NT2/D1 (cell line): ENCODE data around the gene MPG.

Experiments
- DNase-seq: peaks from one replicate; pipeline ENCODE4 v3.0.0-alpha.2; 2011; ENCODE audit warnings: low read depth, low spot score
- H3K27me3 ChIP-seq: 2 replicates; pipeline ENCODE4 v1.6.0; 2011; ENCODE audit warnings: mild to moderate bottlenecking; ENCODE audit not compliant: insufficient read length, insufficient read depth
- H3K36me3 ChIP-seq: 2 replicates; pipeline ENCODE4 v1.6.1; 2011; ENCODE audit warnings: mild to moderate bottlenecking, low read length, mixed read lengths; ENCODE audit not compliant: insufficient read depth, insufficient read length
- H3K4me1 ChIP-seq: 2 replicates; pipeline ENCODE4 v1.5.1; 2011; ENCODE audit not compliant: insufficient read depth, insufficient read length
- H3K4me3 ChIP-seq: 2 replicates; pipeline ENCODE4 v1.5.1; 2011; ENCODE audit warnings: low read depth; ENCODE audit not compliant: insufficient read length
- H3K9ac ChIP-seq: 2 replicates; pipeline ENCODE4 v1.6.0; 2011; ENCODE audit warnings: low read depth; ENCODE audit not compliant: insufficient read length
- H3K9me3 ChIP-seq: 2 replicates; pipeline ENCODE4 v1.5.1; 2011; ENCODE audit warnings: mild to moderate bottlenecking, low read length; ENCODE audit not compliant: insufficient read depth
- SUZ12 ChIP-seq: IDR thresholded peaks from 2 replicates; pipeline ENCODE4 v1.6.1; 2011; ENCODE audit not compliant: insufficient read length, insufficient read depth; ENCODE audit errors: extremely low read depth
- YY1 ChIP-seq: IDR thresholded peaks from 2 replicates; pipeline ENCODE4 v1.6.1; 2011; ENCODE audit not compliant: insufficient read length, insufficient read depth
- ZNF274 ChIP-seq: IDR thresholded peaks from 2 replicates; pipeline ENCODE4 v1.6.1; 2011; ENCODE audit warnings: mild to moderate bottlenecking, low read depth, low read length

MPG gene

GRCh38 chr16:84718-85406 is 6.8 kb downstream of the MPG start:
- H3K27me3 ChIP-seq: no peaks in the 10 kb centered on the region
- TF ChIP-seq ZNF274: no peak
- TF ChIP-seq SUZ12: no peak
- TF ChIP-seq YY1: no peak
- no peak overlapping the region for H3K9ac ChIP-seq
- H3K36me3 ChIP-seq: peaks cover 82% of the 10 kb centered on the region
- H3K4me1 ChIP-seq: peaks cover 12% of the 10 kb centered on the region
- DNase-seq: no peak
- H3K9me3 ChIP-seq: no peaks in the 10 kb centered on the region
- H3K4me3 ChIP-seq: no peak overlapping the region

DNA sequence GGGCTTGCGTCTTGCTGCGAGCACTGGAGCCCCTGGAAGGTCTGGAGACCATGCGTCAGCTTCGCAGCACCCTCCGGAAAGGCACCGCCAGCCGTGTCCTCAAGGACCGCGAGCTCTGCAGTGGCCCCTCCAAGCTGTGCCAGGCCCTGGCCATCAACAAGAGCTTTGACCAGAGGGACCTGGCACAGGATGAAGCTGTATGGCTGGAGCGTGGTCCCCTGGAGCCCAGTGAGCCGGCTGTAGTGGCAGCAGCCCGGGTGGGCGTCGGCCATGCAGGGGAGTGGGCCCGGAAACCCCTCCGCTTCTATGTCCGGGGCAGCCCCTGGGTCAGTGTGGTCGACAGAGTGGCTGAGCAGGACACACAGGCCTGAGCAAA is 7.4 kb downstream of the MPG start:
- DNase-seq: no peak
- Histone ChIP-seq H3K4me1 (peaks cover 16% of the 10 kb centered on the region), H3K4me3 (no peak overlapping the region), H3K9me3 (no peaks in the 10 kb centered on the region), H3K36me3 (peaks cover 82% of the 10 kb centered on the region), H3K27me3 (no peaks in the 10 kb centered on the region), H3K9ac (no peak overlapping the region)
- TF ChIP-seq ZNF274 (no peak), YY1 (no peak), SUZ12 (no peak)

- H3K9me3 ChIP-seq: no peaks in the 10 kb centered on the region
- H3K27me3 ChIP-seq: no peaks in the 10 kb centered on the region
- no peak for DNase-seq
- peaks cover 16% of the 10 kb centered on the region for H3K4me1 ChIP-seq
- no peak for TF ChIP-seq SUZ12
- no peak for TF ChIP-seq YY1
- no peak for TF ChIP-seq ZNF274
- H3K4me3 ChIP-seq: no peak overlapping the region
- H3K9ac ChIP-seq: no peak overlapping the region
- H3K36me3 ChIP-seq: peaks cover 80% of the 10 kb centered on the region
Observed at GRCh38 chr16:85865-86264, 7.8 kb downstream of the MPG start.

GRCh38 chr16:86483-86952 is 8.5 kb downstream of the MPG start:
- no peaks in the 10 kb centered on the region for H3K27me3 ChIP-seq
- DNase-seq: no peak
- H3K9me3 ChIP-seq: no peaks in the 10 kb centered on the region
- no peak overlapping the region for H3K9ac ChIP-seq
- TF ChIP-seq SUZ12 (no peak), YY1 (no peak), ZNF274 (no peak)
- H3K4me1 ChIP-seq: peaks cover 16% of the 10 kb centered on the region
- H3K4me3 ChIP-seq: no peak overlapping the region
- peaks cover 80% of the 10 kb centered on the region for H3K36me3 ChIP-seq

DNA sequence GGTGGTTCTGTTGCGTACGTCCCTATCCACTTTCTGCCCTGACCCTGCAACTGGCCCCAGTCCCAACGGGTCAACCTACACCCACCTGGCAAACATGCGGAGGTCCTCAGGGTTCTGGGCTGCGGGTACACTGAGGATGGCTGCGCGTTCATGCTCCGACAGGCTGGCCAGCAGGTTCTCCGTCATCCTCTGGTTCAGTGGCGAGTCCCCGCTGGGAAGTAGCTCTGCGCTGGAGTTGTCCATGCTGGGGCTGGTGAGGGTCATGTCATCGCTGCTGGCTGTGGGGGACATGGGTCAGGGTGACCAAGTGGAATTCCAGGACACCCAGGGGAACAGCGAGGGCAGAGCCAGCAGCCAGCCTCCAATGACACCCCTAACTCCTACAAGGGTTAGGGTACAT is 10.6 kb downstream of the MPG start:
- DNase-seq: no peak
- no peak overlapping the region for H3K4me3 ChIP-seq
- TF ChIP-seq YY1 (no peak), SUZ12 (no peak), ZNF274 (no peak)
- no peaks in the 10 kb centered on the region for H3K9me3 ChIP-seq
- H3K27me3 ChIP-seq: no peaks in the 10 kb centered on the region
- peaks cover 9% of the 10 kb centered on the region for H3K4me1 ChIP-seq
- peaks cover 85% of the 10 kb centered on the region for H3K36me3 ChIP-seq
- no peak overlapping the region for H3K9ac ChIP-seq

GRCh38 chr16:89391-90302 is 11.6 kb downstream of the MPG start:
- DNase-seq: no peak
- Histone ChIP-seq H3K27me3 (no peaks in the 10 kb centered on the region), H3K9ac (no peak overlapping the region), H3K9me3 (no peaks in the 10 kb centered on the region), H3K36me3 (peaks cover 81% of the 10 kb centered on the region), H3K4me1 (peaks cover 11% of the 10 kb centered on the region), H3K4me3 (no peak overlapping the region)
- TF ChIP-seq YY1 (no peak), ZNF274 (no peak), SUZ12 (no peak)

GRCh38 chr16:91484-91883 is 13.5 kb downstream of the MPG start:
- Histone ChIP-seq H3K27me3 (no peaks in the 10 kb centered on the region), H3K4me1 (peaks cover 11% of the 10 kb centered on the region), H3K9me3 (no peaks in the 10 kb centered on the region), H3K36me3 (peaks cover 73% of the 10 kb centered on the region), H3K4me3 (no peak overlapping the region), H3K9ac (no peak overlapping the region)
- TF ChIP-seq YY1 (no peak), ZNF274 (no peak), SUZ12 (no peak)
- DNase-seq: no peak
